Astrocyte of the spinal cord (primary cell): Measurements from ENCODE around the gene FAM13C.

ENCODE experiments used
- DNase-seq: peaks from one replicate; pipeline ENCODE4 v3.0.0; 2011; ENCODE audit warnings: low read depth, low spot score
- H3K4me3 ChIP-seq: 2 replicates; pipeline ENCODE4 v1.5.1; 2011; ENCODE audit warnings: low read depth, mild to moderate bottlenecking, low read length, moderate library complexity
- in situ Hi-C: cut with HindIII; loops from 2 replicates; pipeline ENCODE4 v1.10.0; 2017; ENCODE audit warnings: low sequenced_read_pairs
- TF ChIP-seq, protein P1 (sequence below): IDR thresholded peaks from 2 replicates; pipeline ENCODE4 v1.5.1; 2012; ENCODE audit warnings: low read depth, mild to moderate bottlenecking, low read length, inconsistent platforms

The FAM13C gene

DNA sequence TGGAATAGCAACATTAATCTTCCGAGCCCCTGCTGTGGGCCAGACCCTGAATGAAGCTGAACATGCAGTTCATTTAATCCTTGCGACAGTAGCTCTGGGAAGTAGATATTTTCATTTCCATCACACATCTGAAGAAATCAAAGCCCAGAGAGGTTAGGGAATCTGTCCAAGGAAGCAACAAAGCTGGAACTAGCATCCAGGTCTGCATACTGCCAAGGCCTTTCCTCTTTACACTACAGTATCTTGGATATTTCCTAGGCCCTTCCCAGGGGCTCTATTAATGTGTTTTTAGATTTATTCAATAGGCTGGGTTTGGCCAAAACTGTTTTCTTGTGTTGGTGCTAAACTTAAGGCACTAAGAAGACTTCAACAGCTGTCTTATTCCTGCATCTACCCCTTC lies 48.1 kb downstream of the FAM13C start:
- DNase-seq: no peak
- in situ Hi-C loops: no loop called here
- TF ChIP-seq, protein P1, sequence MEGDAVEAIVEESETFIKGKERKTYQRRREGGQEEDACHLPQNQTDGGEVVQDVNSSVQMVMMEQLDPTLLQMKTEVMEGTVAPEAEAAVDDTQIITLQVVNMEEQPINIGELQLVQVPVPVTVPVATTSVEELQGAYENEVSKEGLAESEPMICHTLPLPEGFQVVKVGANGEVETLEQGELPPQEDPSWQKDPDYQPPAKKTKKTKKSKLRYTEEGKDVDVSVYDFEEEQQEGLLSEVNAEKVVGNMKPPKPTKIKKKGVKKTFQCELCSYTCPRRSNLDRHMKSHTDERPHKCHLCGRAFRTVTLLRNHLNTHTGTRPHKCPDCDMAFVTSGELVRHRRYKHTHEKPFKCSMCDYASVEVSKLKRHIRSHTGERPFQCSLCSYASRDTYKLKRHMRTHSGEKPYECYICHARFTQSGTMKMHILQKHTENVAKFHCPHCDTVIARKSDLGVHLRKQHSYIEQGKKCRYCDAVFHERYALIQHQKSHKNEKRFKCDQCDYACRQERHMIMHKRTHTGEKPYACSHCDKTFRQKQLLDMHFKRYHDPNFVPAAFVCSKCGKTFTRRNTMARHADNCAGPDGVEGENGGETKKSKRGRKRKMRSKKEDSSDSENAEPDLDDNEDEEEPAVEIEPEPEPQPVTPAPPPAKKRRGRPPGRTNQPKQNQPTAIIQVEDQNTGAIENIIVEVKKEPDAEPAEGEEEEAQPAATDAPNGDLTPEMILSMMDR: no peak
- no peak overlapping the region for H3K4me3 ChIP-seq

DNA sequence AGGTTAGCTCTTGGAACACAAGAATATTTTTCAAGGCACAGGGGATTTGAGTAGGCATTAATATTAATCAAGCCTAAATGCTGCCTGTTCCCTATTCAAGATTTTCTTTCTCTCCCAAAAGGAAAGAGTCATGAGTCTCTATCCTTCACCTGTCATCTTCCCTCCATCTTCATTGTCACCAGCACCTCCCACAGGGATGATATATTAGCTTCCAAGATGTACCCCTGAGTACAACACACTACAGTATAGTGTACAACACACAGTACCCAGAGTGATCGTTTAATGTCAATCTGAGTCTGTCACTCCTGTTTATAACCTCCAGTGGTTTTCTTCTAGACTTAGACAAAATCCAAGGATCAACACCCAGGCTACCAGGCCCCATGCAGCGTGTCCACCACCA lies 50.1 kb downstream of the FAM13C start:
- DNase-seq: no peak
- TF ChIP-seq, protein P1: no peak
- no peak overlapping the region for H3K4me3 ChIP-seq
- in situ Hi-C loops: no loop called here

DNA sequence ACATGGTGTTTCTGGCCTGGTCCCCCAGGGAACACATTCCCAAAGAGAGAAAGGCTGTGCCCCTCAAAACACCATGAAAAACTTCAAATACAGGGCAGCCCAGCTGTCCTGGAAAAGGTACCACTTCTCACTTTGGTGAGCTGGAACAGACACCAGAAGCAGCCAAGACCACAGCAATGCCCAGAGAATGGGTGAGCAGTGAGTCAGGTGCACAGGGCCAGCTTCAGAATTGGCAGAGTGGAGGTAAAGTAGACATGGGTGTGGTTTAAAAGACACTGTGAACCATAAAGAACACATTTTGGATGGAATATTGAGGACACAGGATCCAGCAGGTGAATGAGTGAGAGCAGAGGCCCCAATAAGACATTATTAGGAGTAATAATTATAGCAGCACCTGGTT lies 51.3 kb downstream of the FAM13C start:
- no peak for DNase-seq
- H3K4me3 ChIP-seq: no peak overlapping the region
- in situ Hi-C loops: no loop called here
- TF ChIP-seq, protein P1: no peak

DNA sequence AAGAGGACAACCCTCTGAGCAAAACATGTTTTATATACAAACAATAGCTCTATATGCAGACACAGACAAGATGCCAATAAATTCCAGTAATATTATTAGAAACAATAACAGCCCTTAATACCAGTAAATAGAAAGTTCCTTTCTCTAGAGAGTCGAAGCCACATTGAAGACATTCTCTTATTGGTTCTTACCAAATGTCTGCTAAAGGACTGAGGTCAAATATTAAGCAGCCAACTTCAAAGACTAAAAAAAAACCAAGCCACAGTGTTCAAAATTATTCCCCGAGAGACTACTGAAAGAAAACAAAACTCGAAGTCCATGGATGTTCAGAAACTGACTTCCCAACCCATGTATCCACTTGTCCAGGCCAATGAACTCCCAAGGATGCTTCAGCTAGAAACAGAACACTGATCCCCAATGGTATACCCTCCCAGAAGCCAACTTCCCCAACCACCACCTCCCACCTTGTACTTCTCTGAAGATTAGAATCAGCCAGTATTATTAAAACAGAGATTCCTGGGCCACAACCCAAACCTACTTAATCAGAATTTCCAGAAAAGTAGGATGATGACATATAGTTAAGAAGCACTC lies 51.9 kb downstream of the FAM13C start:
- TF ChIP-seq, protein P1: no peak
- no peak for DNase-seq
- H3K4me3 ChIP-seq: no peak overlapping the region
- in situ Hi-C loops: no loop called here

DNA sequence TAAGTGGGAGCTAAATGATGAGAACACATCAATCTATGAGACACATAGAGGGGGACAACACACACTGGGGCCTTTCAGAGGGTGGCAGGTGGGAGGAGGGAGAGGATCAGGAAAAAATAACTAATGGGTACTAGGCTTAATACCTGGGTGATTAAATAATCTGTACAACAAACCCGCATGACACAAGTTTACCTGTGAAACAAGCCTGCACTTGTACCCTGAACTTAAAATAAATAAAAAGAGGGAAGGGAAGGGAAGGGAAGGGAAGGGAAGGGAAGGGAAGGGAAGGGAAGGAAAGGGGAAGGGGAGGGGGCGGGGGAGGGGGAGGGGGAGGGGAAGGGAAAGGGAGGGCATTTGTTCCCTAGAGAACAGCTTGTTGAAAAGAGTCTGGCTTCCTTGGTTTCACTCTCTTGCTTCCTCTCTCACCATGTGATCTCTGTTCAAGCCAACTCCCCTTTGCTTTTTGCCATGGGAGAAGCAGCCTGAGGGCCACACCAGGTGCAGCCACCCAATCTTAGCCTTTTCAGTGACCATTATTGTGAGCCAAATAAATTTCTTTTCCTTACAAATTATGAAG lies 57.7 kb downstream of the FAM13C start:
- DNase-seq: no peak
- in situ Hi-C loops: no loop called here
- no peak overlapping the region for H3K4me3 ChIP-seq
- TF ChIP-seq, protein P1: no peak

DNA sequence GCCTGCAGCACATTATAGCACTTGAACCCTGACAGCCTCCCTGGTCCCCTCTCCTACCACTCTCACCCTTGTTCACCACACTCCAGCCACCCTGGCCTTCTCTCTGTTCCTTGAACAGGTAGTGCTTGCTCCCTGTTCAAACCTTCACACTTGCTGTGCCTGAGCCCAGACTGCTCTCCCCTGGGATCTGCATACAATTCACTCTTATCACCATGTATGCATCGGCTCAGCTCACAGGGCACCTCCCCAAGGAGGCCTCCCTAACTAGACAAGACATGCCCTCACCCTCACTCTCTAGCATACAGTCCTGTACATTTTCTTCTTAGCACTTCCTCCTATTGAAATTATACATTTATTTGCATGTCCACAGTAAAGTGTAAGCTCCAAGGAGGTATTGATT lies 59.3 kb downstream of the FAM13C start:
- no peak overlapping the region for H3K4me3 ChIP-seq
- TF ChIP-seq, protein P1: no peak
- DNase-seq: no peak
- in situ Hi-C loops: no loop called here
